Measurements from ENCODE around the gene PRKCA. TPM values are rescaled to one million over a fixed set of nuclear protein-coding genes. Genes with fewer than 3 reads are reported as not detected.

The PRKCA gene
- total and polyA plus RNA-seq, 4 experiments from 2014 or later, result 1.1 to 107 (median 56.1) TPM

DNA sequence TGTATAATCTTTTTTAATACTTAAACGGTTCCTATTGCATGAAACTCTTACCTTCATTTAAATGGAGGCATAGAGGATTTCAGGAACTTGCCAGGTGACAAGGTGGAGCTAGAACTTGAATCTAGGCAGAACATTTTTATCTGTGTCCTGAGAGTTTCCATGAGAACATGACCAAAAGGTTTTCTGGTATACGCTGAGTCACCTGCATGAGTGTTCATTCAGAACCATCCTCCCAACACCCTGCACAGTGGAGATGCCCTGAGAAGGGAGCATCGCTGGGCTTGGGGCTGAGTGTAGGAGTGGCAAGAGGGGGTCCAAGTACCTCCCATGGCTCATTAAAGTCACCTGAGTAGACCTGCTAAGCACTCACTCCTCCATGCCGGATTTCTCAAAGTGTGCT lies 362.8 kb downstream of the PRKCA start:
- H3K27ac Mint-ChIP-seq, result peak overlapping the region in 4 of 7 donors; percentile 16 to 65 (median 40)
- peaks cover 6 to 26% of the 10 kb centered on the region in 2 donors for H3K36me3 Mint-ChIP-seq
- Histone ChIP-seq H3K27me3 (ENCODE audit: insufficient read depth, low read length) (no peaks in the 10 kb centered on the region), H3K4me1 (ENCODE audit: insufficient read depth, low read length) (peaks cover 42% of the 10 kb centered on the region), H3K9me3 (ENCODE audit: control insufficient read depth in 1 of 2, low read length in 2 of 2) (no peaks in the 10 kb centered on the region), H3K27ac (ENCODE audit: low read depth, low read length) (no peak overlapping the region), H3K36me3 (ENCODE audit: insufficient read depth, low read length) (no peaks in the 10 kb centered on the region), H3K4me3 (ENCODE audit: low read length in 2 of 2) (no peak overlapping the region)
- H3K9me3 Mint-ChIP-seq, result peaks cover 0 to 3% (median 0%) of the 10 kb centered on the region in 8 donors
- no peak for DNase-seq
- H3K4me3 Mint-ChIP-seq, result no peak overlapping the region
- POLR2A ChIA-PET (ENCODE audit: partially characterized antibody), result no interaction called here
- no peaks in the 10 kb centered on the region for H3K27me3 Mint-ChIP-seq
- CTCF ChIA-PET (ENCODE audit: partially characterized antibody), result no interaction called here
- H3K4me1 Mint-ChIP-seq, result peaks cover 45 to 79% (median 58%) of the 10 kb centered on the region in 4 donors
- intact Hi-C loops (cut with micrococcal nuclease), result no loop called here

DNA sequence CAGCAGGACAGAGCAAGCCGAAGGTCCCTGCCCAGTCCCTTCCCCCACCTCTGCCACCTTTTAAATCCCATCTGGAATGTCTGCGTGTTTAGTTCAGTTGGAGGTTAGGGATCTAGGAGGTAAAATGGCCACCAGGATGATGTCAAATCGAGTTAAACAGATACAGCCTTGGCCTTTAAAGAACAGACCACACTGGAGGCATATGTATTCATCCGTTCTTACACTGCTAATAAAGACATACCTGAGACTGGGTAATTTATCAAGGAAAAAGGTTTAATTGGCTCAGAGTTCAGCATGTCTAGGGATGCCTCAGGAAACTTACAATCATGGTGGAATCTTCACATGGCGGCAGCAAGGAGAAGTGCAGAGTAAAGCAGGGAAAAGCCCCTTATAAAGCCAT lies 364.7 kb downstream of the PRKCA start:
- CTCF ChIA-PET (ENCODE audit: partially characterized antibody), result no interaction called here
- intact Hi-C loops (cut with micrococcal nuclease), result no loop called here
- Histone ChIP-seq H3K4me3 (ENCODE audit: low read length in 2 of 2) (no peak overlapping the region), H3K27ac (ENCODE audit: low read depth, low read length) (no peak overlapping the region), H3K4me1 (ENCODE audit: insufficient read depth, low read length) (peaks cover 52% of the 10 kb centered on the region), H3K27me3 (ENCODE audit: insufficient read depth, low read length) (no peaks in the 10 kb centered on the region), H3K9me3 (ENCODE audit: control insufficient read depth in 1 of 2, low read length in 2 of 2) (no peaks in the 10 kb centered on the region), H3K36me3 (ENCODE audit: insufficient read depth, low read length) (no peaks in the 10 kb centered on the region)
- Mint-ChIP-seq H3K27me3 (no peaks in the 10 kb centered on the region), H3K36me3 (peaks cover 4 to 17% of the 10 kb centered on the region in 2 donors), H3K27ac (peak overlapping the region; percentile 65 to 97 (median 83)), H3K4me1 (peaks cover 48 to 84% (median 67%) of the 10 kb centered on the region in 4 donors), H3K4me3 (peak overlapping the region in 7 of 8 donors; percentile 47 to 77 (median 63)), H3K9me3 (no peaks in the 10 kb centered on the region)
- no peak for DNase-seq
- POLR2A ChIA-PET (ENCODE audit: partially characterized antibody), result no interaction called here

DNA sequence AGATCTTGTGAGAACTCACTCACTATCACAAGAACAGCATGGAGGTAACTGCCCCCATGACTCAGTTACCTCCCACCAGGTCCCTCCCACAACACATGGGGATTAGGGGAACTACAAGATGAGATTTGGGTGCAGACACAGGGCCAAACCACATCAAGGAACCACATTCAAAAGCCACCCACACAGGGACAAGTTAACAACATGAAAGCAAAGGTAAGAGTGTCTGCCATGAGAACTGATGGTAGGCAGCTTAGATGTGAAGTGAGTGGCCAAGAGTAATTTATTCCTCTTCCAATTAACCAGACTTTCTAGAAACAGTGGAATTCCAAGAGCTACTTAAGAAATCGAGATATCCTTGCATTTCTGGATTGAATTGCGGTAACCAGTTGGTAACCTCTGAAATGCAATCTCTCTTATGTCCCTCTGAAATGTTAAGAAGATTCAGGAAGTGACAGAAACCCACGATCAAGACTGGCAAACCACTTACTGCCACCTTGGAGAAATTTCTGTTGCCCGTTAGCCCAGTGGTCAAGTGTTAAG lies 365.1 kb downstream of the PRKCA start:
- POLR2A ChIA-PET (ENCODE audit: partially characterized antibody), result no interaction called here
- H3K4me3 Mint-ChIP-seq, result peak overlapping the region; percentile 12 to 77 (median 62)
- Histone ChIP-seq H3K36me3 (ENCODE audit: insufficient read depth, low read length) (no peaks in the 10 kb centered on the region), H3K27ac (ENCODE audit: low read depth, low read length) (no peak overlapping the region), H3K4me1 (ENCODE audit: insufficient read depth, low read length) (peaks cover 56% of the 10 kb centered on the region), H3K4me3 (ENCODE audit: low read length in 2 of 2) (no peak overlapping the region), H3K9me3 (ENCODE audit: control insufficient read depth in 1 of 2, low read length in 2 of 2) (no peaks in the 10 kb centered on the region), H3K27me3 (ENCODE audit: insufficient read depth, low read length) (no peaks in the 10 kb centered on the region)
- H3K27me3 Mint-ChIP-seq, result no peaks in the 10 kb centered on the region
- intact Hi-C loops (cut with micrococcal nuclease), result no loop called here
- H3K27ac Mint-ChIP-seq, result peak overlapping the region; percentile 65 to 97 (median 83)
- peaks cover 3 to 12% of the 10 kb centered on the region in 2 donors for H3K36me3 Mint-ChIP-seq
- CTCF ChIA-PET (ENCODE audit: partially characterized antibody), result no interaction called here
- H3K4me1 Mint-ChIP-seq, result peaks cover 52 to 85% (median 68%) of the 10 kb centered on the region in 4 donors
- peak; percentile 60 to 91 (median 74) for DNase-seq
- H3K9me3 Mint-ChIP-seq, result no peaks in the 10 kb centered on the region

DNA sequence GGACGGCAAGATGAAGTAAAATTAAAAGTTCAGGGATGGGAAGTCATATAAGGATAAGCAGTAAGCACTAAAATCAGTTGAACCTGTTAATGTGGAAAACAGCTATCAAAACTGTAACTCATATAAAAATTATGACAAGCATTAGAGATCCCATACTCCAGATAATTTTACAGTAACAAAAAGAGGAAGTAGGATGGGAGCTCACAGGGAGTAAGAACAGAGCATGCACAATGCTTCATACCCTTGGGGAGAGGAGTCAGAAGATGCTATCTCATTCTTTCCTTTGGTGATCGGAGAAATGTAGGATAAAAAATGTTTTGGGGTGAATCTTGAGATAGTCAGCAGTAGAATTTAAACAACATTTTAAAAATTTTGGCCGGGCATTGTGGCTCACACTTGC lies 367.8 kb downstream of the PRKCA start:
- no peaks in the 10 kb centered on the region for H3K9me3 Mint-ChIP-seq
- no peaks in the 10 kb centered on the region for H3K36me3 ChIP-seq (ENCODE audit: insufficient read depth, low read length)
- CTCF ChIA-PET (ENCODE audit: partially characterized antibody), result no interaction called here
- H3K4me1 ChIP-seq (ENCODE audit: insufficient read depth, low read length), result peaks cover 79% of the 10 kb centered on the region
- H3K27me3 Mint-ChIP-seq, result no peaks in the 10 kb centered on the region
- no peaks in the 10 kb centered on the region for H3K27me3 ChIP-seq (ENCODE audit: insufficient read depth, low read length)
- intact Hi-C loops (cut with micrococcal nuclease), result loop anchor here (10.0 kb wide), 1 partner anchor 245 kb away; no protein-coding TSS in a partner anchor
- DNase-seq, result no peak
- POLR2A ChIA-PET (ENCODE audit: partially characterized antibody), result no interaction called here
- no peak overlapping the region for H3K4me3 ChIP-seq (ENCODE audit: low read length in 2 of 2)
- H3K27ac Mint-ChIP-seq, result peak overlapping the region in 5 of 7 donors; percentile 51 to 86 (median 79)
- H3K36me3 Mint-ChIP-seq, result peaks cover 3 to 5% of the 10 kb centered on the region in 2 donors
- no peaks in the 10 kb centered on the region for H3K9me3 ChIP-seq (ENCODE audit: control insufficient read depth in 1 of 2, low read length in 2 of 2)
- H3K27ac ChIP-seq (ENCODE audit: low read depth, low read length), result no peak overlapping the region
- H3K4me1 Mint-ChIP-seq, result peaks cover 67 to 90% (median 79%) of the 10 kb centered on the region in 4 donors
- H3K4me3 Mint-ChIP-seq, result peak overlapping the region in 3 of 8 donors; percentile 1 to 63 (median 10)

DNA sequence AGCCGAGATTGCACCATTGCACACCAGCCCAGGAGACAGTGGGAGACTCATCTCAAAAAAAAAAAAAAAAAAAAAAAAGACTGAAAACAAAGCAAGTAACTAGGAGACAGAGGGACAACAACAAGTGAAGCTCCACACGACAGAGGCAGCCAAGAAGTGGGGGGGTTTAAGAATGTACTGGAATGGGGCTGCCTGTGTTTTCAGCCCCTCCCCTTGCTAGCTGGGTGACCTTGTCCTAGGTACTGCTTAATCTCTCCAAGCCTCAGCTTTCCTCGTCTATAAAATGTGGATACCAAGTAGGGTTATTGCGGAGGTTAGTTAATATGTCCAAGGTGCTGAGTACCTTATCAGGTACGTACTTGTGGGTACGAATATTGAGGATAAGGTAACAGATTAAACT lies 368.7 kb downstream of the PRKCA start:
- Histone ChIP-seq H3K4me1 (ENCODE audit: insufficient read depth, low read length) (peaks cover 70% of the 10 kb centered on the region), H3K4me3 (ENCODE audit: low read length in 2 of 2) (no peak overlapping the region), H3K27me3 (ENCODE audit: insufficient read depth, low read length) (no peaks in the 10 kb centered on the region), H3K27ac (ENCODE audit: low read depth, low read length) (no peak overlapping the region), H3K36me3 (ENCODE audit: insufficient read depth, low read length) (no peaks in the 10 kb centered on the region), H3K9me3 (ENCODE audit: control insufficient read depth in 1 of 2, low read length in 2 of 2) (no peaks in the 10 kb centered on the region)
- Mint-ChIP-seq H3K36me3 (peaks cover 3 to 6% of the 10 kb centered on the region in 2 donors), H3K4me1 (peaks cover 62 to 86% (median 71%) of the 10 kb centered on the region in 4 donors), H3K27me3 (no peaks in the 10 kb centered on the region), H3K9me3 (no peaks in the 10 kb centered on the region), H3K27ac (peak overlapping the region; percentile 48 to 97 (median 84)), H3K4me3 (peak overlapping the region in 1 of 8 donors; percentile 0)
- ChIA-PET POLR2A (ENCODE audit: partially characterized antibody) (no interaction called here), CTCF (ENCODE audit: partially characterized antibody) (interaction anchor here (0.9 kb wide), 1 partner anchor 471 kb away, joined by 3 read pairs; no protein-coding TSS in a partner anchor)
- intact Hi-C loops (cut with micrococcal nuclease), result loop anchor here (10.0 kb wide), 1 partner anchor 246 kb away; no protein-coding TSS in a partner anchor
- DNase-seq, result peak in 1 of 5 donors; percentile 13

DNA sequence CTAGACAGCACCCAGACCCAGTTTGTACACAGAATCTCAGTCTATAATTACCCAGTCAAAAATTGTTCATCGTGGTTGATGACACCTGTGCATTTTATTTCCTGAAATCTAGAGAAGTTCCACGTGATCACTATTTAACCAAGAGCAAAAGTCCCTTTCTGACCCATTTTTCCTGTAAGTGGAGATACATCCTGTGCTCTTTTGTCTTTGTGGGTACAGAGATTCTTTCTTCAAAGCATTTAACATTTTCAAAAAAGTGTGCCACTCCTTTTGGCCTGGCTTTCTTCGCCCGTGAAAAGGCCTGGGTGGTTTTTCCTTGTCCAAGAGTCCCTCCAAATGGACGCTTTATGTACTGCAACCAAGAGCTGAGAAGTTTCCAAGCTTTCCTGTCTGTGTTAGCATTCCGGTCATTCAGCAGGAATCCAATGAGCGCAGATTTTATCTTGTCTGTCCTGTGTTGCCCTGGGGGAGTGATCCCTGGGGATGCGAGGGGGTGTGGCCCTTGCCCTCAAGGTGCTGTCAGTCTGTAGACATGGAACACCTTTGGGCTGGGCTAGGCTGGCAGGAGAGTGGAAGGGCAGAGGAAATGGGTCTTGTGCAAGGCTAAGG lies 371.4 kb downstream of the PRKCA start:
- Mint-ChIP-seq H3K36me3 (peaks cover 16 to 21% of the 10 kb centered on the region in 2 donors), H3K27ac (peak overlapping the region; percentile 88 to 97 (median 96)), H3K4me3 (peak overlapping the region; percentile 42 to 88 (median 74)), H3K9me3 (peaks cover 0 to 5% (median 0%) of the 10 kb centered on the region in 8 donors), H3K27me3 (no peaks in the 10 kb centered on the region), H3K4me1 (peaks cover 43 to 79% (median 57%) of the 10 kb centered on the region in 4 donors)
- Histone ChIP-seq H3K27me3 (ENCODE audit: insufficient read depth, low read length) (no peaks in the 10 kb centered on the region), H3K36me3 (ENCODE audit: insufficient read depth, low read length) (no peaks in the 10 kb centered on the region), H3K4me3 (ENCODE audit: low read length in 2 of 2) (peak overlapping the region in 1 of 2 donors; percentile 21), H3K9me3 (ENCODE audit: control insufficient read depth in 1 of 2, low read length in 2 of 2) (no peaks in the 10 kb centered on the region), H3K27ac (ENCODE audit: low read depth, low read length) (peak overlapping the region; percentile 64), H3K4me1 (ENCODE audit: insufficient read depth, low read length) (peaks cover 43% of the 10 kb centered on the region)
- DNase-seq, result peak; percentile 75 to 88 (median 84)
- POLR2A ChIA-PET (ENCODE audit: partially characterized antibody), result interaction anchor here (0.7 to 1.0 kb wide), 3 partner anchors 9 to 474 kb away, joined by 3 to 4 read pairs (median 4); no protein-coding TSS in a partner anchor
- intact Hi-C loops (cut with micrococcal nuclease), result loop anchor here (1.0 to 10.0 kb wide), 4 partner anchors 106 to 473 kb away; no protein-coding TSS in a partner anchor
- CTCF ChIA-PET (ENCODE audit: partially characterized antibody), result interaction anchor here (0.7 to 1.6 kb wide), 3 partner anchors 240 to 419 kb away, joined by 3 to 6 read pairs (median 4); no protein-coding TSS in a partner anchor

Measured in CD4-positive, alpha-beta memory T cell (primary cell).